Uterus (tissue), 4 donors: ENCODE results near the gene CTIF. TPM values are rescaled to one million over a fixed set of nuclear protein-coding genes. Genes with fewer than 3 reads are reported as not detected.
A peak's percentile ranks its signal among the peaks of the same experiment; 100 is the strongest.

Experiments
- DNase-seq, 2 donors: peaks; one replicate each; pipeline ENCODE4 v3.0.0-alpha.2; 2019 to 2020
- H3K27ac ChIP-seq, 2 donors: fragments of 200-600 bp; sonication (generic); 1 replicate in 1 of 2; 2 replicates in 1 of 2; pipeline ENCODE4 v1.5.1; 2016 to 2018
- H3K27me3 ChIP-seq, 2 donors: fragments of 200-600 bp; sonication (generic); one replicate each; pipeline ENCODE4 v1.5.1; 2018 to 2019; ENCODE audit warnings: control low read depth in 1 of 2
- H3K36me3 ChIP-seq, 2 donors: fragments of 200-600 bp; sonication (generic); one replicate each; pipeline ENCODE4 v1.5.1; 2019; ENCODE audit warnings: control low read depth in 1 of 2
- H3K4me1 ChIP-seq, 2 donors: fragments of 200-600 bp; sonication (generic); one replicate each; pipeline ENCODE4 v1.5.1; 2018 to 2019; ENCODE audit warnings: control low read depth in 1 of 2
- H3K4me3 ChIP-seq, 2 donors: fragments of 200-600 bp; sonication (generic); 1 replicate in 1 of 2; 2 replicates in 1 of 2; pipeline ENCODE4 v1.5.1; 2018 to 2019; ENCODE audit warnings: mild to moderate bottlenecking in 1 of 2
- H3K9me3 ChIP-seq, 2 donors: fragments of 200-600 bp; sonication (generic); one replicate each; pipeline ENCODE4 v1.5.1; 2019; ENCODE audit warnings: control low read depth in 1 of 2
- POLR2A ChIP-seq, 2 donors: fragments of 450-650 bp; IDR thresholded peaks; one replicate each; pipeline ENCODE4 v1.6.1; 2016; ENCODE audit warnings: antibody characterized with exemption in 2 of 2, mild to moderate bottlenecking in 1 of 2, moderate library complexity in 1 of 2
- intact Hi-C: fragments of 100-400 bp; cut with DNase I; formaldehyde crosslinking; loops from one replicate; pipeline ENCODE4 v1.15.1; 2023; ENCODE audit warnings: low total_unique reads
- total RNA-seq, 4 donors: library from RNA; depleted of rRNA in 3 of 4; stranded (reverse); fragments of >200 nt in 3 of 4; gene quantifications; one replicate each; pipeline versions ENCODE4 v1.1.0 to v1.2.4, GENCODE V29; 2014 to 2023
- TF ChIP-seq, protein P1 (sequence below), 4 experiments: fragments of 200-600 bp in 2 of 4; fragments of 450-650 bp in 2 of 4; sonication (generic) in 2 of 4; IDR thresholded peaks; one replicate each; pipeline ENCODE4 v1.5.1; 2016 to 2019; ENCODE audit warnings: antibody characterized with exemption in 4 of 4, mild to moderate bottlenecking in 2 of 4, moderate library complexity in 1 of 4
- donor health status: DM: yes; HTN: yes; CAD: no.

Gene CTIF
- total RNA-seq, 4 donors from 2014 or later: 11.3 to 94.3 (median 48.0) TPM

DNA sequence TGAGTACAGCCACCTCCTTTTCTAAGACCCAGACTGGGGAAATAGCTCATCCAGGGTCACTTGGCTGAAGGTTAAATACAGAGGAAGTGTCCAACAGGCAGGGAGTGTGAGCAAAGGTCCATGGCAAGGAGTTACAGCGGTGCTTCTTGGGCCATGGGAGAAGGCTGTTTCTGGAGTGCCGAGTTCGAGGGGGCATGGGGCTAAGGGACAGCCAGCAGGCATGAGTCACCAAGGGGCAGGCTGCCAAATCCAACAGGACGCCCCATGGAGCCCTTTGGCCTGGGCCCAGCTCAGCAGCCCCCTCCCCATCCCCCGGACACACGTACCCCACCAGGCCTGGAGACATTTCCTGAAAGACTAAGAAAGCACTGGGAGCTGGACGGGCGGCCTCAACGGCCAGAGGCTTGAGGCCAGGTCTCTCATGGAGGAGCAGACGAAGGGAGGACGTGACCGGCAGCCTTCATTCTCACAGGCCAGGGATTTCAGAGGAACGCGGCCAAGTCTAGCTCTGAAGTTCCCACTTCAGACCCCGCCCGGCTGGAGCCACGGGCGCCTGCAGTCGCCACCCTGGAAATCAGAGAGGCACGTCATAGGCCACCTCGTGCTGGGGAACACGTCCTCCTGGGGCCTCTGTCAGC lies 251.5 kb downstream of the CTIF start:
- TF ChIP-seq POLR2A (IDR thresholded peaks at IDR 0.05): no peak
- TF ChIP-seq, protein P1, sequence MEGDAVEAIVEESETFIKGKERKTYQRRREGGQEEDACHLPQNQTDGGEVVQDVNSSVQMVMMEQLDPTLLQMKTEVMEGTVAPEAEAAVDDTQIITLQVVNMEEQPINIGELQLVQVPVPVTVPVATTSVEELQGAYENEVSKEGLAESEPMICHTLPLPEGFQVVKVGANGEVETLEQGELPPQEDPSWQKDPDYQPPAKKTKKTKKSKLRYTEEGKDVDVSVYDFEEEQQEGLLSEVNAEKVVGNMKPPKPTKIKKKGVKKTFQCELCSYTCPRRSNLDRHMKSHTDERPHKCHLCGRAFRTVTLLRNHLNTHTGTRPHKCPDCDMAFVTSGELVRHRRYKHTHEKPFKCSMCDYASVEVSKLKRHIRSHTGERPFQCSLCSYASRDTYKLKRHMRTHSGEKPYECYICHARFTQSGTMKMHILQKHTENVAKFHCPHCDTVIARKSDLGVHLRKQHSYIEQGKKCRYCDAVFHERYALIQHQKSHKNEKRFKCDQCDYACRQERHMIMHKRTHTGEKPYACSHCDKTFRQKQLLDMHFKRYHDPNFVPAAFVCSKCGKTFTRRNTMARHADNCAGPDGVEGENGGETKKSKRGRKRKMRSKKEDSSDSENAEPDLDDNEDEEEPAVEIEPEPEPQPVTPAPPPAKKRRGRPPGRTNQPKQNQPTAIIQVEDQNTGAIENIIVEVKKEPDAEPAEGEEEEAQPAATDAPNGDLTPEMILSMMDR (IDR thresholded peaks at IDR 0.05): no peak
- intact Hi-C loops: no loop called here

DNA sequence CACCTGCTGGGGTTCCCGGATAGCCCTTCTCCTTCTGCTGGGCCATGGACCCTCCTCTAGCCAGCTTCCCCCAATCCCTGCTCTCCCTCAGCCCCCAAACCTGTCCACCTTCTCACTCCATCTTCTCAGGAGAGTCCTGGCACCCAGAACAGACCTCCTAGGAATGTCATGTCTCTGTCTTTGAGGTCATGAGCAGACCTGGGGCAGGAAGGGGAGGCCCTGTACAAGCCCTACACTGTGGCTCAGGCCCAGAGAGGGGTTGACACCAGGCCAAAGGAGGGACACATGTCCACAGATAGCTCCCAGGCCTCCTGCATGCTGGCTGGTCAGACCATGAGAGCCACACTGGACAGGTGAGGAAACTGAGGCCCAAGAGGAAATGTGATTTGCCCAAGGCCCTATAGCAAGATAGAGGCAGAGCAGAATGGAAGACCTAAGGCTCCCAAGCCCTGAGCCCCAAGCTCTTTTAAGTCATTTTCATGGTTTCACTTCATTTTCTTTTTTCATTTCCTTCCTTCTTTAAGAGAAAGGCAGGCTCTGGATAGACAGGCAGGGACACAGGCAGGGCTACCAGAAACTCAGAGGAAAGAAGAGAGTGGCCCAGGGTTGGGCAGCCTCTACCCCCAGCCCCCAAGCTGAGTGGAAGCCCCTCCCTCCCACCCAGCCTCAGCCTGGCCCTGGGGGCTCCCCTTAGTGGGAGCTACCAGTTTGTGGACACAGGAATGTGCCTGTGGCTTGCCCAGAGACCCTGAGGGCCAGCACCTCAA lies 252.2 kb downstream of the CTIF start:
- Histone ChIP-seq H3K4me3 (no peak overlapping the region), H3K36me3 (no peaks in the 10 kb centered on the region), H3K27me3 (no peaks in the 10 kb centered on the region), H3K27ac (peak overlapping the region; percentile 8 to 16), H3K9me3 (no peaks in the 10 kb centered on the region), H3K4me1 (no peaks in the 10 kb centered on the region)
- intact Hi-C loops: no loop called here
- DNase-seq: peak in 1 of 2 donors; percentile 15
- TF ChIP-seq, protein P1 (IDR thresholded peaks at IDR 0.05): no peak
- TF ChIP-seq POLR2A (IDR thresholded peaks at IDR 0.05): no peak

More for the DNA sequence above, 251.5 kb downstream of the CTIF start:
- H3K36me3 ChIP-seq: no peaks in the 10 kb centered on the region
- peak; percentile 52 to 69 for DNase-seq
- no peaks in the 10 kb centered on the region for H3K9me3 ChIP-seq
- no peaks in the 10 kb centered on the region for H3K4me1 ChIP-seq
- peak overlapping the region; percentile 8 to 16 for H3K27ac ChIP-seq
- no peak overlapping the region for H3K4me3 ChIP-seq
- no peaks in the 10 kb centered on the region for H3K27me3 ChIP-seq

- Histone ChIP-seq H3K4me3 (no peak overlapping the region), H3K27ac (no peak overlapping the region), H3K4me1 (no peaks in the 10 kb centered on the region), H3K27me3 (no peaks in the 10 kb centered on the region), H3K36me3 (no peaks in the 10 kb centered on the region), H3K9me3 (no peaks in the 10 kb centered on the region)
- DNase-seq: peak in 1 of 2 donors; percentile 4
- intact Hi-C loops: no loop called here
- no peak for TF ChIP-seq POLR2A (IDR thresholded peaks at IDR 0.05)
- TF ChIP-seq, protein P1 (IDR thresholded peaks at IDR 0.05): no peak
These were observed 252.8 kb downstream of the CTIF start for GRCh38 chr18:48791636-48792105.

DNA sequence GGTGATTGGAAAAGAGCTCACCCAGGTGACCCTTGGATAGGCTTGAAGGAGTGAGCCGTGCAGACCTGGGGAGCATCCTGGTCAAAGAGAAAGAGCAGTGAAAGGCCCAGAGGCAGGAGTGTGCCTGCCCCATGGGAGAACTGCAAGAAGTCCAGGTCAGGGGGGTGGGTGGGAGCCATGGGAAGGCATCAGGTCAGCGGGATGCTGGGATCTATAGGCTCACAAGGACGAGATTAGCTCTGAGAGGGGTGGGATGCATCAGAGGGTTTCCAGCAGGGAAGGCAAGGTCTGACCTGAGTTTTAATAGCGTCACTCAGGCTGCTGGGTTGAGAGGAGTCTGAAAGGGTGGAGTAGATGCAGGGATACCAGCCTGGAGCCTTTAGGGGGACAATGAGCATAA lies 253.3 kb downstream of the CTIF start:
- no peaks in the 10 kb centered on the region for H3K9me3 ChIP-seq
- no peak for DNase-seq
- intact Hi-C loops: no loop called here
- H3K27me3 ChIP-seq: no peaks in the 10 kb centered on the region
- no peaks in the 10 kb centered on the region for H3K4me1 ChIP-seq
- H3K4me3 ChIP-seq: no peak overlapping the region
- no peak overlapping the region for H3K27ac ChIP-seq
- no peaks in the 10 kb centered on the region for H3K36me3 ChIP-seq
- TF ChIP-seq, protein P1 (IDR thresholded peaks at IDR 0.05): no peak
- TF ChIP-seq POLR2A (IDR thresholded peaks at IDR 0.05): no peak
